DND-41 (cell line): ENCODE results near the gene GRM7.

Experiments
- CTCF ChIP-seq: IDR thresholded peaks from 2 replicates; pipeline ENCODE4 v1.5.1; 2012; ENCODE audit warnings: borderline replicate concordance, low read length, moderate library complexity, mild to moderate bottlenecking; ENCODE audit not compliant: poor library complexity, severe bottlenecking; ENCODE audit errors: extremely low read depth
- EZH2 ChIP-seq: IDR thresholded peaks from 3 replicates; pipeline ENCODE4 v1.6.1; 2012; ENCODE audit warnings: borderline replicate concordance, low read depth, mild to moderate bottlenecking, moderate library complexity, low read length, inconsistent platforms; ENCODE audit not compliant: severe bottlenecking

- TF ChIP-seq CTCF (no peak), EZH2 (no peak)
Observed at GRCh38 chr3:7520059-7520458, 659.1 kb downstream of the GRM7 start.
